Measurements from ENCODE around the gene TMEM214. TPM values are rescaled to one million over a fixed set of nuclear protein-coding genes. Genes with fewer than 3 reads are reported as not detected.

TMEM214 gene
- total RNA-seq, 1 experiment from 2014 or later = 99.8 TPM

DNA sequence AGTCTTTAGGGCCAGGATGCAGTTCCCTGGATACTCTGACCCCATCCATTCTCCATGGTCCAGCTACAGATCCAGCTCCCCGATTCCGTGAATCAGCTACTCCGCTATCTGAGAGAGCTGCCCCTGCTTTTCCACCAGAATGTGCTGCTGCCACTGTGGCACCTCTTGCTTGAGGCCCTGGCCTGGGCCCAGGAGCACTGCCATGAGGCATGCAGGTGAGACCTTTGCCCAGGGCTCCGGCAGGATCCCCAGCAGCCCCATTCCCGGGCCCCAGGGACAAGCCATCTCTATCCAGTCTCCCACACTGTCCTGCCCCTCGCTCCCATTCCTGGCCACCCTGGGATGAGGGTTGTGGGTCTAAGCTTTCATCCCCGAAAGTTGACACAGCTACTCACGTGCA, 7.5 kb downstream of the TMEM214 start:
- no peak for DNase-seq (ENCODE audit: low read depth)

DNA sequence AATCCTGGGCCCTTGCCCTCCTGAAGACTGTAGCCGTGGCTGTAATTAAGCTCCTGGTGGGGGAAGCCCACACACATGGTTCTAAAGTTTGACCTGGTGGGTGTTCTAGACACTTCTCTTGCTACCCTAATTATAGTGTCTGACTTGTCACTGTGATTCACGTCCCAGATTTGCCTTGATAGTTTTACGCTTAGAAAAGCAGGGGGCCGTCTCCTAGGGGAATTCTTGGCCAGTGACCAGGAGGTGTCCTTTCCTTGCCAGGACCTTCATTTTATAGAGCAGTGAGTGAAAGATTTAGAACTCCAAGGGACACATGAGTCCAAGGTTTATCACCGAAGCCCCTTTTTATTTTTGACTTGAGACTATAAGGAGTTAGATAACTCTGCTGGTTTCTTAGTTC, 9.0 kb downstream of the TMEM214 start:
- no peak for DNase-seq (ENCODE audit: low read depth)

DNA sequence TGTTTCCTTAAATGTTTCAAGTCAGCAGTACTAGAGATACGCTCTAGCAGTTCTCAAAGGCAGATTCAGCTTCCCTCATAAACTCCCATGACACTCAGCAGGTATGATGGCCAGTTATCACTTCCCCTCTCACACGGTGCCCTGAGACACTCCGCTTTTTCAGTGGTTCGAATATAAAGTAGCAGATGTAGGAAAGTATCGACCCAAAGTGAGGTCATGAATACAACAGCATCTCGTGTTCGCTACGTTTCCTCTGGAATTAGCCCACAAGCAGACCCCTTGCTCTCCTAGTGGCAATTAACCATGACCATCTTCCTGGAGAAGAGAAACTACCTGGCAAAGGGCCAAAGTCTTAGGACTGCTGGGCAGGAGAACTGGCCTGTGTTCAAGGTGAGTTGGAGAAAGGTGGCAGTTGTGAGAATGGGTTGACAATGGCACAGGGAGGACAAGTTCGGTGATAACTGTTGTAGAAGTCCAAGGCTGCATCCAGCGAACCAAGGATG, 9.4 kb downstream of the TMEM214 start:
- no peak for DNase-seq (ENCODE audit: low read depth)

DNA sequence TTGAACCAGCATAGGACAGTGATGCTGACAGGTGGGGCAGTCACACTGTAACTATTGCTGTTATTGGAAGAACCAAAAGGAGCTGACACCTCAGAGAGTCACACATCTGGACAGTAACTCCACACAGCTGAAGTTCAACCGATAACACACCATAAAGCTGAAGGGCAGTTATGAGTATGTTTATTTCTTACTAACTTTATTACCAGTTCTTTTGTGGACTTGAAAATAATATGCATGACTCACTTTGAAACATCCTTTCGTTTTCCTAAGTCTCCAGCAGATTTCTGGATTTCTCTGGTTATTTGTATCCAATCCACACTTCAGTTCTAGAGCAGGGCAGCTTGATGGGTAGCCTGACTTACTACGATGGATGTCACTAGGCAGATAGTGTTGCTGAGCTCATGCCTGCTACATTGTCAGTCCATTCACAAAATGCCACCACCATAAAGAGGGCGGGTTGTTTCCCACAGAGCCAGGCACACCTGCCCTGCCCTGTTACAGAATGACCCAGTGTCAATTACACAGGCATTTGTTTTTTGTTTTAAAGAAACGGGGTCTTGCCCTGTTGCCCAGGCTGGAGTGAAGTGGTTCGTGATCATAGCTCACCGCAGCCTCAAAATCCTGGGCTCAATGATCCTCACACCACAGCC, 10.3 kb downstream of the TMEM214 start:
- no peak for DNase-seq (ENCODE audit: low read depth)

DNA sequence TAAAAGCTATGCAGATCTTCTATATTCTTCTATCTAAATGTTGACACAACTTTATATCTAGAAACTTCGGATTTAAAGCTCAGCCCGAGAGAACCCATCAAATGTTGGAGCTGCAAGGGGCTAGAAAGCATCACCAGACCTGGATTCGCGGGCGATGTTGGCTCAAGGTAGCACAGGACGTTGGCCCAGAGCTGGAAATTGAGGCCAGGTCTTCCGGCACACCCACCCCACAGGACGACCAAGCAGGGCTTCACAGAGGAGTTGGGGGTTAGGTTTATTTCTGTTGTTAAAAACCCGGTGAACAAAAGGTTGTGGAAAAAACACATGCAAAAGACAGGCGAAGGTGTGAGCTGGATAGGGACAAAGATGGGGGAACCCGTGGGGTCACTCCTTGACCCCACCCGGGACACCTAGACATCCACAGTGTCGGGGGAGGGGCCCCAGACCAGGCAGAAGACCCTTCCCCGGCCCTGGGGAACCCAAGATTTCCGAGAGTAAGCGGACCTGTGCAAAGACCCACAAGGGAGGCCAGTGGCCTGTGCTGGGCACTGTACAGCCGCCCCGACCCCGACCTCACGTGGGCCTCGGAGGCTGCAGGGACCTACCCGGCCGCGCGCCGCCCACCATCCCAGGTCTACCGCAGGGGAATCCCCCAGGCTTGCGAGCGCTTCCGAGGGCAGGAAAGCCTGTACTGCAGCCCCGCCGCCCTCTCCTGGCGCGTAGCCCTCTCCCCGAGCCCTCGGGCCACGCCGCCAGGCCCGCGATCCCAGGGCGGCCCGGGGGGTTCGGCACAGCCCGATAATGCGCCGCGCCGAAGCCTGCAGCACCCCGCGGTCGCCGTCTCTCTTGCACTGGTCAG, 16.9 kb downstream of the TMEM214 start:
- DNase-seq (ENCODE audit: low read depth) = no peak

DNA sequence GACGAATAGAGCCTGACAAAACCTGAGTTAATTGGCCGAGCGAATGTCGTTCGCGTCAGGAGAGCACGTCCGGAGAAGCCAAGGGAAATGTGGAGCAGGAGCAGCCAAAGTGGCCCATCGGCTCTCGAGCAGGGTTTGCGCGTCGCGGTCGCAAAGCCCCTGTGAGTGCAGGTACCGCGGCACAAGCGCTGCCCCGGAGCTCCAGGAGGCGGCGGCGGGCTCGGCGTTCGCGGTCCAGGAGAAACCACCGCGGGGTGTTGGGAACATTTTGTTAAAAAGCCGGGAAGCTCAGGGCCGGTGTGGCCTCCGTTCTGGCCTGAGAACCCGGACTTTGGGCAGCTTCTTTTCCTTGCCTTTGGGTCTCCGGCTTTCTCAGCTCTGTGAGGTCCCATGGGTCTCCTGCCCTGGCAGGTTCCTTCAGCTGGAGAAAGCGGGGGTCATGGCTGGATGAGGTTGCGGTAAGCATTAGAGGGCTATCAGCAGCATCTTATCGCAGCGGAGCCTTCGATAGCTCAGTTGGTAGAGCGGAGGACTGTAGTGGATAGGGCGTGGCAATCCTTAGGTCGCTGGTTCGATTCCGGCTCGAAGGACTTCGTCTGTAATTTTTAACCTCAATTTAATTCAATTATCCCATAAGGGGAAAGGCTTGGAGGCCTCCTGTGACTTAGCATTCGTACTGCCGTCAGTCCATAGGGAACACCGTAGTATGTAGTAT, 17.7 kb downstream of the TMEM214 start:
- peak; percentile 94 for DNase-seq (ENCODE audit: low read depth)

DNA sequence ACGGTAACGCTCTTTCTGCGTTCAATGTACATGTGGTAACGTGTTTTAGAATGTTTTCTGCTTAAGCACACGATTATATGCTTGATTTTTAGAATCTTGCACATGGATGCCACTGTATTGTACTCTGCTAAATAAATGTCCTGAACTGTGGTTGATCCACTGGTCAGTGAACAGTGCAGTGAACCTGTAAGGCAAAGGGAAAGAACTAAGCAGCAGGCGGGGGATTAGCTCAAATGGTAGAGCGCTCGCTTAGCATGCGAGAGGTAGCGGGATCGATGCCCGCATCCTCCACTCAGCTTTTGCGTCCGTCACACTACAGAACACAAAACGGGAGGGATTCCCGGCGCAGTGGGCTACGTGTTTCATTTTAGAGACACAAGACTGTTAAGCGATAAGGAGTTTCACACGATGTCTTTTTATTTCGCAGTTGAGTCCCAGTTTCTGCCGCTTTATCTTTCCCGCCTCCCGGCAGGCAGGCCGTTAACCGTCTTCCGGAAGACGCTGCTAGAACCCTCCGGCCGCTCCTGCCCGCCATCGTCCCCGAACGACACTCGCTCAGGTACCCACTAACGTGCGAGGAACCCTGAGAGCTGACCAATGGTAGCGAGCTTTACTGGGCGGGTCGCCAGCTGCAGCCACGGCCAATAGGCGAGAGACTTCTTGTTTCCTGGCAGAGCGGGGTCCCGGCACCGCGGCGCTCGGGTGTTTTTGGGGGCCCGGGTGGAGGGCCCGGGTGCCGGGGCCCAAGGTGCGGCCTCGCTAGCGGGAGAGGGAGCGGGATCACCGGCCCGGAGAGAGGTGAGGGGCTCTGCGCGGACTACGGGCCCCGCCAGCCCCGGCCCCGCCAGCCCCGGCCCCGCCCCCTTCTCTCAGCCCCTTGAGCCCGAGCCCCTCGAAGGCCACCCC, 18.5 kb downstream of the TMEM214 start, which contains the start of gene AGBL5:
AGBL5 (plus strand) TSS at position 673 of the 906 bp plus-strand sequence. CDS start 1,291 bp downstream, outside the sequence.
- peak; percentile 90 for DNase-seq (ENCODE audit: low read depth)

DNA sequence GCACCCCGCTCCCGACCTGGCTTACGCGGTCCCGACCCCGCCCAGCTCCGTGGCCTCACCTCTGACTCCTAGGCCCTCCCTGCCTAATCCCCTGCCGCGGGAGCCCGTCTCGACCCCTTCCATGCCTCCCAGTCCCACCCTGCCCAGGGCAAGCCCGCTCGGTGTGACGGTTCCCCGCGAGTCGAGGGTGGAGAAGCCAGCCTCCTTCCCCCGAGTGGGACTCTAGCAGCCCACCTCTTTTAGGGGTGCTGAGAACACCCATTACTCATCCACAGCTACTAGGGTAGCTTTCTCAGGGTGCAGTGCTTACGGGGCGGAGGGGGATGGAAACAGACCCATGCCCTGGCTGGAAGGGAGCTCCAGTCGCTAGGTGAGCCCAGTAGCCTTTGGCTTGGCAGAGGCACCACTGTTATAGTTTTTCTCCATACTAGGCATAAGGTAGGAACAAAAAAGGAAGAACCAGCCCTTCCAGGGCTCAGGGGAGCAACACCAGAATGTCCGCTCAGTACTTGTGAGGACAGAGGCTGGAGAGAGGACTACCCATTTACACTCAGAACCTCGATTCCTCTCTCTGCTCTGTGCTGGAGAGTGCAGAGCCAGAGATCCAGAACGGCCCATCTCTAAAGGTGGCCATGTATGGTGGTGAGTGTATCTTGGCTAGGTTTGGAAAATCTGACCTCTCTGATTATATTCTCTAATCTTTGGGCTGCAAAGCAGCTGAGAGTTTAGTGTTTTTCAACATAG, 19.3 kb downstream of the TMEM214 start:
- DNase-seq (ENCODE audit: low read depth) = no peak

DNA sequence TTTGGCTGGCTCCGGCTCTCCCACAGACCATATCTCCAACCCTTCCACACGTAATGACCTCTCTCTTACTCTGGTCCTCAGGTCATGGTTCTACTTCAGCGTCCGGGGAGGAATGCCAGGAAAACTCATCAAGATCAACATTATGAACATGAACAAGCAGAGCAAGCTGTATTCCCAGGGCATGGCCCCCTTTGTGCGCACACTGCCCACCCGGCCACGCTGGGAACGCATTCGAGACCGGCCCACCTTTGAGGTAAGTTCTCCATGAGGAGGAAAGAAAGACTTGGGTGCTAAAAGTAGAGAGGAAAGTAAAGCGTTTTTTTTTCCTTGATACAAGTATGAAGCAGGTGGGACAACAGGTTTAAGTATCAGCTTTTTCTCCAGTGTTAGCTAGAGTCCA, 20.6 kb downstream of the TMEM214 start:
- DNase-seq (ENCODE audit: low read depth) = no peak

DNA sequence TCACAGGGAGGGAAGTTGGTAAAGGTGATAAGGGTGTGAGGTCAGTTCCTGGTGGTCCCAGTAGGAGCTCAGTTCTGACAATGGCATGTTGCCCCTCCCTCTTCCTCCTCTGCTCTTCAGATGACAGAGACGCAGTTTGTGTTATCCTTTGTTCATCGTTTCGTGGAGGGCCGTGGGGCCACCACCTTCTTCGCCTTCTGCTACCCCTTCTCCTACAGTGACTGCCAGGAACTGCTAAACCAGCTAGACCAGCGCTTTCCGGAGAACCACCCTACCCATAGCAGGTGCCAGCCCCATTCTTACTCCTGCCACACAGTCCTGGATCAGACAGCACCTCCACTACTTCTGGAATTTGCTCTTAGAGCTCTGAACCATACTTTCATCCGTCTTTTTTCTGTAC, 21.0 kb downstream of the TMEM214 start:
- no peak for DNase-seq (ENCODE audit: low read depth)

DNA sequence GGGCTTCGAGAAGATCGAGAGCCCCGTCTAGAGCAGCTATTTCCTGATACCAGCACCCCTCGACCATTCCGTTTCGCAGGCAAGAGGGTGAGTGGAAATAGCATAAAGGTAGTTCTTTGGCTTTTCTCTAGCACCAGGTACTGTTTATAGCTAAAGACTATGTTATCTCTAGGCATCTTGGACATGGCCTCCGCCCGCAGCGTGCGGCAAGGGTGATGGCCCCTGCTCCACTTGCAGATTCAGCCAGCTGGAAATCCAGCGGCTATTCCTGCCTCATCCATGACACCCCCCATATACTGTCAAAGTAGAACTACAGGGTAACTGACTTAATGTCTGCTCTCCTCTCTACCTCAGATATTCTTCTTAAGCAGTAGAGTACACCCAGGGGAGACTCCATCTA, 22.0 kb downstream of the TMEM214 start:
- no peak for DNase-seq (ENCODE audit: low read depth)

DNA sequence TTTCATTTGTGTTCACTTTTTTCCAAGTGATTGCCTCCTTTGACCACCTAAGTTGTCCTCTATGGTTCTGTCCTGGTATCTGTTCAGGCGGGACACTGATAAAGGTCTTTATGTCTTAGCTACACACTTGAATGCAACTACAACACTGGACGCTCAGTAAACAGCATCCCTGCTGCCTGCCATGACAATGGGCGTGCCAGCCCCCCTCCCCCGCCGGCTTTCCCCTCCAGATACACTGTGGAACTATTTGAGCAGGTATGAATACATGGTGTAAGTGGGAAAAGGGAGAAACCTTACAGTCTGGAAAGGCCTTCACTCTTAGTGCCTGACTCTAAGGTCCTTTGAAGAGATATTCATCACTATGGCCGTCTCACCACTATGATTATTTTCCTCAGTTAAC, 24.4 kb downstream of the TMEM214 start:
- no peak for DNase-seq (ENCODE audit: low read depth)

DNA sequence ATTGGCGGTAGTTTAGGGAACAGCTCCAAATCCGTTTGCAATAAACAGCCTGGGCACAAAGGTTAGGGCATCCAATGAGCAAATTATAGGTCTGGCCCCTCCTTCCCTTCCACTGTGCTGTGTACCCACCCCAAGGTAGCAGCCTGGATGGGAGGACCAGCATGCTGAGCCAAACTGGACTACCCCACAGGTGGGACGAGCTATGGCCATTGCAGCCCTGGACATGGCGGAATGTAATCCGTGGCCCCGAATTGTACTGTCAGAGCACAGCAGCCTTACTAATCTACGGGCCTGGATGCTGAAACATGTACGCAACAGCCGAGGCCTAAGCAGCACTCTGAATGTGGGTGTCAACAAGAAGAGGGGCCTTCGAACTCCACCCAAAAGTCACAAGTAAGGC, 25.4 kb downstream of the TMEM214 start:
- DNase-seq (ENCODE audit: low read depth) = no peak

DNA sequence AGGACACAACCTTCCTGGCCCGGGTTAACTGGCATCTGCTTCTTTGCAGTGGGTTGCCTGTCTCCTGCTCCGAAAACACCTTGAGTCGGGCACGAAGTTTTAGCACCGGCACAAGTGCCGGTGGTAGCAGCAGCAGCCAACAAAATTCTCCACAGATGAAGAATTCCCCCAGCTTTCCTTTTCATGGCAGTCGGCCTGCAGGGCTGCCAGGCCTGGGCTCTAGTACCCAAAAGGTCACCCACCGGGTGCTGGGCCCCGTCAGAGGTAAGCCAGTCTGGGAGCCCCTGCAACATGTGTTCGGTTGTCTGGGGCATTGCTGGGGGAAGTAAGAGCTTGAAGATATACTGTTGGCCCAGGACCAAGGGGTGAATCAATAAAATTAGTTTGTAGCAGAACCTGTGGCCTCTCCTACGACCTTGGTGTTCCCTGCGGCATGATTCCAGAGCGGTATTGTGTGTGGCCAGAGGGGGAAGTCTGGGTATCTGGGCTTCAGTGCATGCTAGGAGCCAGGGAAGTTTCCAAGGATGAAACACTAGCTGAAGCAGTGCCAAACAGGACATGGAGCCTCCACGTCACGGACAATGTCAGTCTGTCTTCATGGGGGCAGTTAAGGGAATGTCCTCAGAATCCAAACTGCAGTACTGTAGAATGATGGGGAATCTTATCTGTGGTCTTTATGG, 26.5 kb downstream of the TMEM214 start:
- no peak for DNase-seq (ENCODE audit: low read depth)

DNA sequence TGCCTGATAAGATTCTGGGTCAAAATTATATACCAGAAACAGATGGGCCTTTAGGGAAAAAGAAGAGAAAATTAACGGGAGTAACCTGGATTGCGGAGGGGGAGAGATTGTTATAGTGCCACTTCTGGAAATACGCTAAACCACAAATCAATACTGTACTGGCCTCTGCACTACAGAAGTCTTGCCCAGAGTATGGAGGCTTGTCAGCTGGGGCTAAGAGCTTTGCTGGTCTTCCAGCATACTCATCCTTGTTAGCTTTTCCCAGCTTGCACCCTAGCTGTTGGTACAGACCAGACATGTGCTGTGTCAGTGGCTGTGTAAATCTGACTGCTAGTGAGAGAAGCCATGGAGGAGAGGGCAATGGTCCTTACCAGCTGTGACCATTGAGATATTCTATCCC, 27.6 kb downstream of the TMEM214 start:
- no peak for DNase-seq (ENCODE audit: low read depth)

DNA sequence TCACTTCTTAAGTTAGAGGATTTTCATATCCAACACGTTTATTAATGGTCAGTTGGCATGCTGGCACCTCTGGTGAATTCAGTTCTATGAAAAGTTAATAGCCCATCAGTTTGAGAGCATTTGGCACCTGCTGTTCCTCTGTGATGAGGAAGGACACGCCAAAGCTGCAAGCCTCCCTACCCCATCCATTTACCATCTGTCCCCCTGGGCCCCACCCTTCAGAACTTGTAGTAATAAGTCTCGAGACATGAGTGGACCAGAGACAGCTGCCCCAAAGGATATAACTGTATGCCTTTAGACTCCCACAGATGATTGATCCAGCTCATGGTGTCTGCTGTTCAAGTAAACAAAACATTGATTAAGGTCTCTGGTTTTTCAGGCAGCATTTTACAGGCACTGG, 32.4 kb downstream of the TMEM214 start:
- DNase-seq (ENCODE audit: low read depth) = no peak

DNA sequence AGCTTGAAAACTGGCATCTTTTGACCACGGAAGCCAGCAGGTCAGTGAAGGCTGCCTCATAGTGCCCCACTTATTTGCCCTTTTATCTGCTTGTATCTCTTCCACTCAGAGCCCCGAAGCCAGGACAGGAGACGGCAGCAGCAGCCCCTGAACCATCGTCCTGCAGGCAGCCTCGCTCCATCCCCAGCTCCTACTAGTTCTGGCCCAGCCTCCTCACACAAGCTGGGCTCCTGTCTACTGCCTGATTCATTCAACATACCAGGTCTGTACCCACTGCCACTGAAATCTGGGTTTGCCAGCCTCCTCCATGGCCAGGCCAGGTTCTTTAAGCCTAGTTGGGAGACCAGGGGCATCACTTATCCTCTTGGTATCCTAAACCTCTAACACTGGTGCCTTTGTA, 34.6 kb downstream of the TMEM214 start:
- no peak for DNase-seq (ENCODE audit: low read depth)

DNA sequence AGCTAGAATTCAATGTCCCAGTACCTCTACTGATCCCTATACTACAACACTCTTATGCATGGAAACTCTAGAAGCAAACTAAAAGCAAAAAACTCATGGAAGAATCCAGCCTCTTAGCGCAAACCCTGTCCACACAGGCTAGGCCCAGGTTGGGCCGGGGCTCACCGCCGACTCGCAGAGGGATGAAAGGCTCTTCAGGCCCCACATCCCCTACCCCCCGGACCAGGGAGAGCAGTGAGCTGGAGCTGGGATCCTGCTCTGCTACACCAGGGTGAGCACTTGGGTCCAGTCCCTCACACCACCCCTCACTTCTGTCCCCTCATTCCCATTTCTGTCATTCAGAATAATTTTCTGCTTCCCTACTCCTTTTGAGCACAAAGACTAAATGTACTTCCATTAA, 36.7 kb downstream of the TMEM214 start:
- no peak for DNase-seq (ENCODE audit: low read depth)

DNA sequence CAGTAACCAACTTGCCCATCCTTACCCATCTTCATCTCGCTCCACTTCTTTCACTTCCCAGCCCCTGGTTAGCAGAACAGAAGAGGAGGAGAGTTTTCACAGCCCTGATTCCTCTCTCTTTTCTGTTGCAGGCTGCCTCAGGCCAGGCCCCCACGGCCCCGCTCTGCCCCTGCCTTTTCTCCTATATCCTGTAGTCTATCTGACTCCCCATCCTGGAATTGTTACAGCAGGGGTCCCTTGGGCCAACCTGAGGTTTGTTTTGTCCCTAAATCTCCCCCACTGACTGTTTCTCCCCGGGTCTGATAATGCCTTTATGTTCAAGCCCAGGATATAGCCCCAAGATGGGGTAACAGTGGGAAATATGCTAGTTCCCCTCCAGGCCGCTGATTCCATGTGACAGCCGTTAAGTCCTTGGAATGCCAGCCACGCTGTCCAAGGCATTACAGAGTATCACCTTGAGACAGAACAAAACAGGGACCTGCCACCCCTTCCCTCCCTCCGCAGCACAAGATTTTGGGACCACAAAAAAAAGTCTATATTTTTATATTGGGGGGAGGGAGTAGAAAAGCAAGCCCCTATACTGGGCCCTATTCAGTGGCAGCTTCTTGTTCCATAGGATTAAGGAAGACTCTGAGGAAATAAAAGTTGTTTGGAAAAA, 37.3 kb downstream of the TMEM214 start:
- no peak for DNase-seq (ENCODE audit: low read depth)

All from RPMI7951 (cell line).